GM13977 (cell line): ENCODE results near the gene TMEM132E.

ENCODE experiments used
- DNase-seq: peaks from one replicate; pipeline ENCODE4 v3.0.0; 2012; ENCODE audit warnings: low spot score
- CTCF ChIP-seq: IDR thresholded peaks from 2 replicates; pipeline ENCODE4 v1.5.1; 2012; ENCODE audit warnings: mild to moderate bottlenecking, control low read depth; ENCODE audit not compliant: insufficient read depth; ENCODE audit errors: extremely low read depth, missing control alignments
- in situ Hi-C: fragments of 300-500 bp; cut with MboI; formaldehyde crosslinking; loops from one replicate; pipeline ENCODE4 v1.12.0; 2022; ENCODE audit warnings: low sequenced_read_pairs, low pct_unique_long_range_greater_than_20kb, mixed read lengths, inconsistent platforms; ENCODE audit not compliant: unreplicated experiment

TMEM132E gene

GRCh38 chr17:34680151-34680550 is 100.8 kb downstream of the TMEM132E start:
- no peak for DNase-seq
- in situ Hi-C loops = no loop called here

GRCh38 chr17:34682305-34682704 is 102.9 kb downstream of the TMEM132E start:
- TF ChIP-seq CTCF = no peak
- DNase-seq = no peak
- in situ Hi-C loops = no loop called here

More at GRCh38 chr17:34680151-34680550, 100.8 kb downstream of the TMEM132E start:
- TF ChIP-seq CTCF = no peak

- no peak for DNase-seq
- TF ChIP-seq CTCF = no peak
- in situ Hi-C loops = no loop called here
Measured at GRCh38 chr17:34683390-34683789, 104.0 kb downstream of the TMEM132E start.
